Esophagus (tissue), 2 donors: ENCODE measurements around the gene DNAJB12. TPM values are rescaled to one million over a fixed set of nuclear protein-coding genes. Genes with fewer than 3 reads are reported as not detected.
"Not testable (repeated sequence)": the region's sequence is repeated elsewhere in the genome, so short reads cannot be mapped to it uniquely, and the experiment has no call there.

Source experiments
- H3K27ac ChIP-seq, 2 donors: one replicate each; pipeline ENCODE4 v1.5.1; 2013; ENCODE audit warnings: low read depth in 2 of 2, mild to moderate bottlenecking in 2 of 2, inconsistent platforms in 1 of 2, low read length in 1 of 2, moderate library complexity in 1 of 2
- H3K27me3 ChIP-seq, 2 donors: one replicate each; pipeline ENCODE4 v1.6.1; 2013; ENCODE audit warnings: low read length in 2 of 2, control low read depth in 1 of 2, mild to moderate bottlenecking in 1 of 2; ENCODE audit not compliant: insufficient read depth in 2 of 2, control insufficient read depth in 1 of 2
- H3K36me3 ChIP-seq, 2 donors: one replicate each; pipeline ENCODE4 v1.6.1; 2013; ENCODE audit warnings: low read length in 1 of 2; ENCODE audit not compliant: control insufficient read depth in 2 of 2, insufficient read depth in 2 of 2
- H3K4me1 ChIP-seq, 2 donors: one replicate each; pipeline ENCODE4 v1.6.1; 2013; ENCODE audit warnings: low read length in 1 of 2; ENCODE audit not compliant: control insufficient read depth in 2 of 2, insufficient read depth in 2 of 2
- H3K4me3 ChIP-seq, 2 donors: one replicate each; pipeline ENCODE4 v1.5.1; 2013; ENCODE audit warnings: low read length in 2 of 2, mild to moderate bottlenecking in 2 of 2, low read depth in 1 of 2, moderate library complexity in 1 of 2
- H3K9me3 ChIP-seq, 2 donors: one replicate each; pipeline ENCODE4 v1.6.1; 2013; ENCODE audit warnings: mild to moderate bottlenecking in 2 of 2, low read depth in 1 of 2, low read length in 1 of 2, moderate library complexity in 1 of 2; ENCODE audit not compliant: control insufficient read depth in 2 of 2, insufficient read depth in 1 of 2
- WGBS, 2 donors: extraction: QIAGEN DNeasy Blood & Tissue Kit; methylation state at CpG; one replicate each; pipeline ENCODE4 v1.1.7; 2013; 5-methylcytosine and 5-hydroxymethylcytosine counted together
- polyA plus RNA-seq, 2 donors: library from polyadenylated mRNA; stranded (reverse); fragments of 200-250 nt; gene quantifications; one replicate each; pipeline ENCODE4 v1.2.3, GENCODE V29; 2013
- donor health status: healthy with polysubstance abuse.
- donor health status: Bipolar disorder and iron deficiency.

DNAJB12 gene
- polyA plus RNA-seq, 2 donors = 18.4 to 20.7 TPM

DNA sequence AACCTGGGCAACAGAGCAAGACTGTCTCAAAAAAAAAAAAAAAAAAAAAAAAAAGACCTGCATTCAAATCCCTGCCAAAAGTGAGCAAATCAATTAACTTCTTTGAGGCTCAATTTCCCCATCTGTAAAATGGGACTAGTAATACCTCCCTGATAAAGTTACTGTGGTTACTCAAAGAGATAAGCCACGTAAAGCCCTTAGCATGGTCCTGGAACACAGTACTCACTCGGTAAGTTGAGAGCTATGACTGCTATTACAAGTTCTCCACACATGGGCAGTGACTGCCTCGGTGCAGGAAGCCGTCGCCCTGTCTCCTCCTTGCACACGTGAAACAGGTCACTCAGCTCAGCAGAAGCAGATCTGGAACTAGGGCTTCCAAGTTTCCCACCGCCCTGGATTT is 43.1 kb downstream of the DNAJB12 start:
- H3K36me3 ChIP-seq = no peaks in the 10 kb centered on the region
- H3K27me3 ChIP-seq = no peaks in the 10 kb centered on the region
- H3K27ac ChIP-seq = no peak overlapping the region
- H3K4me3 ChIP-seq = no peak overlapping the region
- H3K4me1 ChIP-seq = peaks cover 16 to 32% of the 10 kb centered on the region in 2 donors
- WGBS, 2 donors = 88 to 90% methylated on average over 7 of the region's 7 CpGs
- H3K9me3 ChIP-seq = no peaks in the 10 kb centered on the region

DNA sequence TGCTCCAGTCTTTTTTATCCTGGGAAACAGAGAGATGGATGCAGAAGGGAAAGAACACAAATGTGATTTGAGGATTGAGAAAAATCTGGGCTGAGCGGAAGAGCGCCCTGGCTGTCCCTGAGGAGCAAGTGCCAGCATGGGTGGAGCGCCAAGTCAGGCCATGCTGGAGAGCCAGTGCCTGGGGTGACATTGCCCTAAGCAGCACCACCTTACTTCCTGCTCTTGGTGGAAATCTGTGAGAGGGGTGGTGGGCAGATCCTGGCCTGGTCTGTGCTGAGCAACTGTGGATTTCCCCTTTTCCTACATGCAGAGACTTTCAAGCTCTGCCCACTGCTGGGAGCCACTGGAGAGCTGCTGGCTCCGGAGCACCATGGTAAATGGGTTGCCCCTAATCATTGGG is 44.1 kb downstream of the DNAJB12 start:
- Histone ChIP-seq H3K27me3 (no peaks in the 10 kb centered on the region), H3K4me3 (no peak overlapping the region), H3K9me3 (no peaks in the 10 kb centered on the region), H3K4me1 (peaks cover 13 to 25% of the 10 kb centered on the region in 2 donors), H3K36me3 (no peaks in the 10 kb centered on the region), H3K27ac (peak overlapping the region in 1 of 2 donors; percentile 52)
- whole genome bisulfite sequencing, 2 donors = 66 to 77% methylated on average over 4 of the region's 4 CpGs

DNA sequence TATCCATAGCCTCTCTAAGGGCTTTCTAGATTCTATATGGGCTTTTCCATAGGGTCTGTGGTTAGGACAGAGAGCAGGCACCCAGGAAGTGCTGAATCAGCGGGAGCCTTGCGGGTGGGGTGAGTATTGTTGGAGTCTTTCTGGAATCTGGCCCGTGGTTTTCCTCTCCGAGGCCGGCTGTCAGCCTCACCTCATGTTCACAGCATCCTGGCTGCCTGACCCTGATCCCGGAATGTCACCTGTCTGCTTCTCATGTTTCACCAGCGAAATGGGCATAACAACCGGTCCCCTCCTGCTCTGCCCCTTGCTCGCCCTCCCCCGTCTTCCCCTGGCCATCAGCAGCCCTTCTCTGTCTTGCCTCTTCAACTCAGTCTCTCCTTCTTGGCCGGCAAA is 44.5 kb downstream of the DNAJB12 start:
- peaks cover 11 to 23% of the 10 kb centered on the region in 2 donors for H3K4me1 ChIP-seq
- no peak overlapping the region for H3K27ac ChIP-seq
- H3K36me3 ChIP-seq = no peaks in the 10 kb centered on the region
- no peaks in the 10 kb centered on the region for H3K9me3 ChIP-seq
- H3K4me3 ChIP-seq = no peak overlapping the region
- no peaks in the 10 kb centered on the region for H3K27me3 ChIP-seq
- WGBS, 2 donors = 47 to 63% methylated on average over 11 of the region's 11 CpGs

DNA sequence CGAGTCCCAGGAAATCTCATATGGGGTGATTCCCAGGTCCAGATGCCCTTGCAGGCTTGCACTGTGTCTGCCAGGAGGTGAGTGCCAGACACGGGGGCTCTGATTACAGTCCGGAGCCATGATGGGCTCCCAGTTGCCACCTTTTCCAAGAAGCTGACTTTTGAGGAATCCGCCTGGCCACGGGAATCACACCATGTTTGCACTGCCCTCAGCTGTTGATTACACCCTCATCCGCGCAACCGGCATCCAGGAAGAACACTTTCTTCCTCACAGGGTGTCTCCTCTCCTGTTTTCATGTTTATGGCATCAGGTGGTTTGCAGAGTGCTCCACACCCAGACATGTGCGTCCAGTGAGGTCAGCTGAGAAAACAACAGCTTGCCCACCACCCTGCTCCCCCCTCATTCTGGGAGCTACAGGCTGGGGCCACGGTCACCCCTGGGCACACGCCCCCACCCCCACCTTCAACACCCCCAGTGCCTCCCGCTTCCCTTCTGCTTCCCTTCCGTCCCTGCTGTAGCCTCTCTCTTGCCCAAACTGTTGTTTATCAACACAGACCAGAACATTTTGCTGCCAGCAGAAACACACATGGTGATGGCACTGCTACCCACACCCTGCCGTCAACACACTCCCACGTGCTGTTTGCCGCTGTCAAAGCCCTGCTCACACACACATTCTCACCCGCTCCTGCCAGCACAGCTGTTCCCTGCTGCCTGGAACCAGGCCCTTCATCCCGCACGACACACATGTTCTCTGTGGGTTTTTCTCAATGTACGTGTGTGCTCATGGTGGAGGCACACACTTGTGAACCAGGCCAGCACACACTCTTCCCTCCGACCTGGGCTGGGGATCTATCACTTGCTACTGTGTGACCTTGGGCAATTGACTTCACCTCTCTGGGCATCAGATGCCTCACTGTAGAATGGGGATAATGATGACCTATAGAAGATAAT is 45.2 kb downstream of the DNAJB12 start:
- Histone ChIP-seq H3K36me3 (no peaks in the 10 kb centered on the region), H3K27me3 (no peaks in the 10 kb centered on the region), H3K9me3 (no peaks in the 10 kb centered on the region), H3K4me1 (peaks cover 11 to 23% of the 10 kb centered on the region in 2 donors), H3K27ac (peak overlapping the region in 1 of 2 donors; percentile 30), H3K4me3 (no peak overlapping the region)
- WGBS, 2 donors = 62 to 74% methylated on average over 21 of the region's 21 CpGs

DNA sequence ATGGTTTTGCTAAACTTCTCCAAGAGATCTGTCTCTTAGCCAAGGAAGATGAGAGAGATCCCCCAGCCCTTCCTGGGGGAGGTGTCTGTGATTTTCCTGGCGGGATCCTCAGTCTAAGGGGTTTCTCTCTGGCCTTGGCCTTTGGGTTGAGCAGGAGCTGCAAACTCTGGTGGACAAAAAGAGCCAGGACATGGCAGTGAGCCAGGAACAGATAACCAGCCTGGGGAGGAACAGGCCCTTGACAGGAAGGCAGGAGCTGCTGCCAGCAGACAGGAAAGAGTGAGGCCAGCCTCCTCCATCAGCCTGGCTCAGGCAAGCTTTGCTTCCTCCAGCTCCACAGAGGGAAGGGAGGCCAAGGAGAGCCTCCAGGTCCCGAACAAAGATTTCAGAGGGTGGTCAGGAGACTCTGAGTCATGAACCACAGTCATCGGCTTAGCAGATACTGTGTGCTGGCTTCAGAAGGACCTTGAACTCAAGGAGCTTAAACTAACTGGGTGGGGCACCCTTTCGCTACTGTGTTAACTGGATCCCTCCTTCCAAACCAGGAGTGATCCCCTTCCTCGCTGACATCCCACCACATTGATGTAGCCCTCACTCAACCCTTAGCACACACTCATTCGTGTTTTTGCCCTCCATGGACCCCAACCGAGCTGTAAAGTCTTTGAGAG is 46.3 kb downstream of the DNAJB12 start:
- 55 to 64% methylated on average over 7 of the region's 7 CpGs for WGBS, 2 donors
- Histone ChIP-seq H3K4me3 (no peak overlapping the region), H3K36me3 (no peaks in the 10 kb centered on the region), H3K4me1 (peaks cover 11 to 24% of the 10 kb centered on the region in 2 donors), H3K27me3 (no peaks in the 10 kb centered on the region), H3K27ac (peak overlapping the region; percentile 38 to 65), H3K9me3 (no peaks in the 10 kb centered on the region)

DNA sequence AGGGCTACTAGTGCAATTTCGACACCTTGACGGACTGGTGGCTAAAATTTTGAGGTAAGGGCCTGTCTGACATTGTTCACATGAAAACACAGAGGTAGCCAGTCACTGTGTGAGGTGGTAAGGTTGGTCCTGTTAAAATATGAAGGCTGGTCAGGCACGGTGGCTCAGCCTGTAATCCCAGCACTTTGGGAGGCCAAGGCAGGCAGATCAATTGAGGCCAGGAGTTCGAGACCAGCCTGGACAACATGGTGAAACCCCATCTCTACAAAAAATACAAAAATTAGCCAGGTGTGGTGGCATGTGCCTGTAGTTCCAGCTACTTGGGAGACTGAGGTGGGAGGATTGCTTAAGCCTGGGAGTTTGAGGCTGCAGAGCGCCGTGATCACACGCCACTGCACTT is 47.0 kb downstream of the DNAJB12 start:
- not testable (repeated sequence) for H3K36me3 ChIP-seq, H3K9me3 ChIP-seq, H3K27ac ChIP-seq, H3K4me3 ChIP-seq, H3K27me3 ChIP-seq
- WGBS, 2 donors = 97 to 99% methylated on average over 7 of the region's 7 CpGs
- peaks cover 11 to 24% of the 10 kb centered on the region in 2 donors for H3K4me1 ChIP-seq

DNA sequence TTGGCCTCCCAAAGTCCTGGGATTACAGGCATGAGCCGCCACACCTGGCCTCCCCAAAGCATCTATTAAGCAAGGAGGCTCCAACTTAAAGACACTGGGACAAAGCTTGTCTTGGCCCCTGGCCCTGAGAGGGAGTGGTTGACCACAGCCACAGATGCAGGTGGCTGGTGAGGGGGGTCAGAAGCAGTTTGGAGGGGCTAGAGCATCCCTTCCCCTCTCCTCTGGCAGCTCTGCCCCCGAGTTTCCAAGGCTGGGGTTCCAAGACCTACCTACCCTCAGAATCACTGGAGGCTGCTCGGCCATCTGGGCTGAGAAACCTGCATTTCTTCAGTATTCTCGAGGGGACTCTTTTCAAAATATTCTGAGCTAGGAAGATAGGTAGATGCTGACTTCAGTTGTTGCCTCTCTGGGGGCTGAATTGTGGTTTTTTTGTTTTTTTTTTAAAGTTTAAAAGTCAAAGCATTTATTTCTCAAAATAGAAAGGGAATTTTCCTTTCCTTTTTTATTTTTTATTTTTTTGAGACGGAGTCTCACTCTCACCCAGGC is 48.4 kb downstream of the DNAJB12 start:
- H3K36me3 ChIP-seq = no peaks in the 10 kb centered on the region
- H3K4me3 ChIP-seq = no peak overlapping the region
- WGBS, 2 donors = 78 to 80% methylated on average over 5 of the region's 5 CpGs
- no peaks in the 10 kb centered on the region for H3K9me3 ChIP-seq
- no peak overlapping the region for H3K27ac ChIP-seq
- peaks cover 11 to 24% of the 10 kb centered on the region in 2 donors for H3K4me1 ChIP-seq
- no peaks in the 10 kb centered on the region for H3K27me3 ChIP-seq

DNA sequence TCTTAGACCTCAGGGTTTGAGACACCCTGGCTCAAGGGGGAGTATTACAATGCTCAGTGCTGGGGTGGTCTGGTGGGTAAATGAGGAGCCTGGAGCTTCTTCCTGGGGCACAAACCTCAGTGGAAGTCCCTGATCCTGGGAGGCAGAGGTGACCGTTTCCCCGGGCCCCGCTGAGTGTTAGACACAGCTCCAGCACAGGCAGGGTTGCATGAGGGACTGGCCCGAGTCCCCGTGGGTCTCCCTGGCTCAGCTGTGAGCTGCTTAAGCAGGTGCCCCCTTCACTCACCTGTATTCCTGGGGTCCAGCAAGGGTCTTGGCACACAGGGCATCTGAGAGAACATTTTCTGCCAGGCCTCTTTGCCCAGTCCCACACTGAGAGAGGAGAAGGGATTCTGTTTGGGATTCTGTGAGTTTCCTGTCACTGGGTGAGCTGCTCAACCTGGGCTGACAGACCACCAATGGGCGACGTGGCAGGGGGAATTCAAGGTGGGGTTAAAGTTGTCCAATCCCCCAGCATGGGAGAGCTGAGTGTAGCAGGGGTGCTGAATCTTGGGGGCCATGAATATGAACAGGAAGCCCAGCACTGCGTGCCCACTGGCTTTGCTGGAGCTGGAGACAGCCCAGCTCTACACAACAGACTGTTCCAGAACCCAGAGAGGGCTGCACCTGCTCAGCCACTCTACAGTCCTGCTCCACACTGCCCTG is 51.1 kb downstream of the DNAJB12 start:
- no peak overlapping the region for H3K4me3 ChIP-seq
- H3K27me3 ChIP-seq = no peaks in the 10 kb centered on the region
- 77 to 87% methylated on average over 8 of the region's 8 CpGs for WGBS, 2 donors
- peaks cover 3 to 7% of the 10 kb centered on the region in 2 donors for H3K4me1 ChIP-seq
- no peaks in the 10 kb centered on the region for H3K9me3 ChIP-seq
- no peaks in the 10 kb centered on the region for H3K36me3 ChIP-seq
- no peak overlapping the region for H3K27ac ChIP-seq
